Measurements from ENCODE around the gene KCNK10.

KCNK10 gene

GRCh38 chr14:88252498-88252897 lies 70.6 kb downstream of the KCNK10 start:
- TF ChIP-seq ZFX (IDR thresholded peaks at IDR 0.05) (no peak), CTCF (conservative IDR thresholded peaks at IDR 0.05) (no peak)
- no peak overlapping the region for H3K27ac ChIP-seq

- H3K27ac ChIP-seq: no peak overlapping the region
- TF ChIP-seq CTCF (conservative IDR thresholded peaks at IDR 0.05): no peak
- no peak for TF ChIP-seq ZFX (IDR thresholded peaks at IDR 0.05)
These were observed 71.4 kb downstream of the KCNK10 start for GRCh38 chr14:88251650-88252049.

GRCh38 chr14:88249266-88249665 lies 73.8 kb downstream of the KCNK10 start:
- TF ChIP-seq ZFX (IDR thresholded peaks at IDR 0.05) (no peak), CTCF (conservative IDR thresholded peaks at IDR 0.05) (no peak)

GRCh38 chr14:88248606-88249005 lies 74.5 kb downstream of the KCNK10 start:
- no peak overlapping the region for H3K27ac ChIP-seq
- TF ChIP-seq ZFX (IDR thresholded peaks at IDR 0.05) (no peak), CTCF (conservative IDR thresholded peaks at IDR 0.05) (no peak)

More at GRCh38 chr14:88249266-88249665, 73.8 kb downstream of the KCNK10 start:
- H3K27ac ChIP-seq: no peak overlapping the region

GRCh38 chr14:88247228-88247627 lies 75.8 kb downstream of the KCNK10 start:
- no peak overlapping the region for H3K27ac ChIP-seq
- TF ChIP-seq CTCF (conservative IDR thresholded peaks at IDR 0.05): no peak
- no peak for TF ChIP-seq ZFX (IDR thresholded peaks at IDR 0.05)

- TF ChIP-seq CTCF (conservative IDR thresholded peaks at IDR 0.05) (no peak), ZFX (IDR thresholded peaks at IDR 0.05) (no peak)
- H3K27ac ChIP-seq: no peak overlapping the region
These were observed 77.7 kb downstream of the KCNK10 start for GRCh38 chr14:88245321-88245720.

GRCh38 chr14:88243946-88244345 lies 79.1 kb downstream of the KCNK10 start:
- no peak overlapping the region for H3K27ac ChIP-seq
- no peak for TF ChIP-seq CTCF (conservative IDR thresholded peaks at IDR 0.05)
- TF ChIP-seq ZFX (IDR thresholded peaks at IDR 0.05): no peak
